DND-41 (cell line): ENCODE data around the gene DNER.
"Not testable (repeated sequence)": the region's sequence is repeated elsewhere in the genome, so short reads cannot be mapped to it uniquely, and the experiment has no call there.

Experiments
- ATAC-seq: fragments of 200-7000 bp; cut with Tn5 transposase; 3 replicates; pipeline ENCODE4 v1.9.1; 2021; ENCODE audit warnings: low read depth; ENCODE audit not compliant: insufficient read depth
- DNase-seq: peaks from one replicate; pipeline ENCODE4 v3.0.0-alpha.2; 2020
- H2AFZ ChIP-seq: 2 replicates; pipeline ENCODE4 v1.6.0; 2012; ENCODE audit warnings: low read depth, low read length
- H3K27ac ChIP-seq: 2 replicates; pipeline ENCODE4 v1.5.1; 2012; ENCODE audit warnings: low read length, inconsistent platforms
- H3K27me3 ChIP-seq: fragments of 200-600 bp; sonication (generic); 2 replicates; pipeline ENCODE4 v1.6.0; 2012; ENCODE audit warnings: low read length, mild to moderate bottlenecking, inconsistent platforms; ENCODE audit not compliant: insufficient read depth, poor library complexity
- H3K36me3 ChIP-seq: 2 replicates; pipeline ENCODE4 v1.5.1; 2012; ENCODE audit warnings: low read length, inconsistent platforms; ENCODE audit not compliant: insufficient read depth
- H3K4me1 ChIP-seq: 2 replicates; pipeline ENCODE4 v1.5.1; 2012; ENCODE audit warnings: mild to moderate bottlenecking, low read length; ENCODE audit not compliant: insufficient read depth
- H3K4me2 ChIP-seq: 2 replicates; pipeline ENCODE4 v1.6.0; 2012; ENCODE audit warnings: mild to moderate bottlenecking, moderate library complexity, low read length, inconsistent platforms; ENCODE audit not compliant: insufficient read depth
- H3K4me3 ChIP-seq, 2 experiments: fragments of 200-600 bp in 1 of 2; shearing (Covaris generic) in 1 of 2; 2 replicates each; pipeline ENCODE4 v1.5.1; 2012 to 2016; ENCODE audit warnings: inconsistent platforms in 2 of 2, low read length in 2 of 2, mild to moderate bottlenecking in 2 of 2, low read depth in 1 of 2, moderate library complexity in 1 of 2
- H3K79me2 ChIP-seq: 2 replicates; pipeline ENCODE4 v1.6.0; 2012; ENCODE audit warnings: low read length, inconsistent platforms; ENCODE audit not compliant: insufficient read depth
- H3K9ac ChIP-seq: 2 replicates; pipeline ENCODE4 v1.6.0; 2012; ENCODE audit warnings: low read depth, mild to moderate bottlenecking, inconsistent platforms, low read length, moderate library complexity
- H3K9me3 ChIP-seq: 2 replicates; pipeline ENCODE4 v1.5.1; 2012; ENCODE audit warnings: low read length, moderate library complexity, mild to moderate bottlenecking, inconsistent platforms; ENCODE audit not compliant: insufficient read depth, severe bottlenecking
- H4K20me1 ChIP-seq: 2 replicates; pipeline ENCODE4 v1.6.0; 2012; ENCODE audit warnings: low read length; ENCODE audit not compliant: insufficient read depth
- EZH2 ChIP-seq: IDR thresholded peaks from 3 replicates; pipeline ENCODE4 v1.6.1; 2012; ENCODE audit warnings: borderline replicate concordance, low read depth, mild to moderate bottlenecking, moderate library complexity, low read length, inconsistent platforms; ENCODE audit not compliant: severe bottlenecking
- TF ChIP-seq, protein P1 (sequence below): IDR thresholded peaks from 2 replicates; pipeline ENCODE4 v1.5.1; 2012; ENCODE audit warnings: borderline replicate concordance, low read length, moderate library complexity, mild to moderate bottlenecking; ENCODE audit not compliant: poor library complexity, severe bottlenecking; ENCODE audit errors: extremely low read depth

The DNER gene

DNA sequence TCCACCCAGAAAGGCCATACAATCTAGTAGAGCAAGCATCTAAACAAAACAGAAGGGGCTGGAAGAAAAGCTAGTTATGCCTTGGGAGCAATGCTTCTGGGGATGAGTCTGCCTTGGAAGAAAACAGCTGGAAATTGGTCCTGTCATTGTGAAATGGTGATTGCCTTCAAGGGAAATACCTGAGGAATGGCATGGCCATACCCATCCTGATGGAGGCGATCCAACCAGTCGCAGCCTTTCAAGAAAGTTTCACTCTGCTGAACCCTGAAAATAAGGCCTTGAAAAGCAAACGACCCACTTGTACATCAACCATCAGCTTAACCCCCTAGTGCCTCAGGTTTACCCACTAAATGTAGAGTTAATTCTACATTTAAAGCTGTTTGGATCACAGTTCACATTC lies 370.7 kb downstream of the DNER start:
- Histone ChIP-seq H3K79me2 (no peaks in the 10 kb centered on the region), H2AFZ (no peak overlapping the region), H3K36me3 (no peaks in the 10 kb centered on the region), H3K27ac (no peak overlapping the region), H3K27me3 (no peaks in the 10 kb centered on the region), H3K9ac (no peak overlapping the region), H3K4me3 (no peak overlapping the region), H3K4me1 (no peaks in the 10 kb centered on the region), H4K20me1 (no peaks in the 10 kb centered on the region), H3K9me3 (no peaks in the 10 kb centered on the region), H3K4me2 (no peak overlapping the region)
- DNase-seq (no peak), ATAC-seq (no peak)
- TF ChIP-seq EZH2, result no peak
- TF ChIP-seq, protein P1, sequence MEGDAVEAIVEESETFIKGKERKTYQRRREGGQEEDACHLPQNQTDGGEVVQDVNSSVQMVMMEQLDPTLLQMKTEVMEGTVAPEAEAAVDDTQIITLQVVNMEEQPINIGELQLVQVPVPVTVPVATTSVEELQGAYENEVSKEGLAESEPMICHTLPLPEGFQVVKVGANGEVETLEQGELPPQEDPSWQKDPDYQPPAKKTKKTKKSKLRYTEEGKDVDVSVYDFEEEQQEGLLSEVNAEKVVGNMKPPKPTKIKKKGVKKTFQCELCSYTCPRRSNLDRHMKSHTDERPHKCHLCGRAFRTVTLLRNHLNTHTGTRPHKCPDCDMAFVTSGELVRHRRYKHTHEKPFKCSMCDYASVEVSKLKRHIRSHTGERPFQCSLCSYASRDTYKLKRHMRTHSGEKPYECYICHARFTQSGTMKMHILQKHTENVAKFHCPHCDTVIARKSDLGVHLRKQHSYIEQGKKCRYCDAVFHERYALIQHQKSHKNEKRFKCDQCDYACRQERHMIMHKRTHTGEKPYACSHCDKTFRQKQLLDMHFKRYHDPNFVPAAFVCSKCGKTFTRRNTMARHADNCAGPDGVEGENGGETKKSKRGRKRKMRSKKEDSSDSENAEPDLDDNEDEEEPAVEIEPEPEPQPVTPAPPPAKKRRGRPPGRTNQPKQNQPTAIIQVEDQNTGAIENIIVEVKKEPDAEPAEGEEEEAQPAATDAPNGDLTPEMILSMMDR, result no peak

DNA sequence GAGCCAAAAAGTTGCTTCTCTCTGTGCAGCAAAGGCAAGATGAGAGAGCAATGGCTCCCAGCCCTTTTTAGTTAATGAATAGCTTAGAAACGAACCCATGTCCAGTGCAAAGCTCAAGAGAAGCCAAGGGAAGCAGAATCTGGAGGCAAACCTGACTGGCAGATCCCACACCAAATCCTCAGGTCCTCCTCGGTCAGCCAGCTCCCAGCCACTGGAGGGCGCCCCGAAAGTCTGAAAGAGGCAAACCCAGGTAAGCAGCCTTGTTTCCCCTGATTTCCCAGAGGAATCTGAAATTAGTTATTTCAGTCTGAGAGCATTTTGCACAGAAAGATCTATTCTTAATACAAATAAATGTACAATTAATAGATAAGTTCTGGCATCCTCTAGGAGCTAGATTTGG lies 372.0 kb downstream of the DNER start:
- TF ChIP-seq, protein P1, result peak; percentile 42
- no peak for TF ChIP-seq EZH2
- Histone ChIP-seq H3K4me3 (no peak overlapping the region), H3K9me3 (no peaks in the 10 kb centered on the region), H4K20me1 (no peaks in the 10 kb centered on the region), H3K27me3 (no peaks in the 10 kb centered on the region), H3K4me2 (no peak overlapping the region), H3K27ac (no peak overlapping the region), H3K79me2 (no peaks in the 10 kb centered on the region), H3K4me1 (no peaks in the 10 kb centered on the region), H2AFZ (no peak overlapping the region), H3K36me3 (no peaks in the 10 kb centered on the region), H3K9ac (no peak overlapping the region)
- ATAC-seq (no peak), DNase-seq (no peak)

- Histone ChIP-seq H3K4me3 (no peak overlapping the region), H3K79me2 (no peaks in the 10 kb centered on the region), H3K27ac (no peak overlapping the region), H3K27me3 (no peaks in the 10 kb centered on the region), H4K20me1 (no peaks in the 10 kb centered on the region), H3K9ac (no peak overlapping the region), H3K36me3 (no peaks in the 10 kb centered on the region), H2AFZ (no peak overlapping the region), H3K9me3 (no peaks in the 10 kb centered on the region), H3K4me2 (no peak overlapping the region), H3K4me1 (no peaks in the 10 kb centered on the region)
- no peak for DNase-seq
- ATAC-seq, result no peak
- TF ChIP-seq, protein P1, result no peak
- no peak for TF ChIP-seq EZH2
Observed at GRCh38 chr2:229340086-229340760, 374.1 kb downstream of the DNER start.

DNA sequence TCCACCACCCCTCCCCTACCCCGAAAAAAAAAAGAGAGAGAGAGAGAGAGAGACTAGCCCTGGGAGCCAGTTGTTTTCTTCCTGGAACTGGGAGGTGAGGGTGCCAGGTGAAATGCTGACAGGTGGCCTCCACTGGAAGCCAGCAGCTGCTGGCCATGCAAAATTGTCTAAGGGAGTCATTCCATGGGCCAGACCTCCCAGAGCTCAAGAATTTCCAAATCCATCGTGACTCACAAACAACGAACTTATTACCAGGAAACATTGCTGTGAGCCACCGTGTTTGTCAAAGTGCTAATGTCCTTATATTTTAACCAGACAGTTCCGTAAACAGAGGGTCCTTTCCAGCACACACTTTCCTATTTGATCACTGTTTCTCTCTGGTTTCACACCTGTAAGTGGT lies 374.7 kb downstream of the DNER start:
- DNase-seq (no peak), ATAC-seq (no peak)
- no peaks in the 10 kb centered on the region for H4K20me1 ChIP-seq
- H3K4me2 ChIP-seq, result no peak overlapping the region
- H3K4me1 ChIP-seq, result no peaks in the 10 kb centered on the region
- no peak overlapping the region for H3K4me3 ChIP-seq
- TF ChIP-seq EZH2, result no peak
- TF ChIP-seq, protein P1, result no peak
- no peak overlapping the region for H2AFZ ChIP-seq
- H3K27me3 ChIP-seq, result no peaks in the 10 kb centered on the region
- no peak overlapping the region for H3K9ac ChIP-seq
- H3K27ac ChIP-seq, result no peak overlapping the region
- no peaks in the 10 kb centered on the region for H3K9me3 ChIP-seq
- H3K36me3 ChIP-seq, result no peaks in the 10 kb centered on the region
- no peaks in the 10 kb centered on the region for H3K79me2 ChIP-seq

GRCh38 chr2:229339171-229339570 lies 375.2 kb downstream of the DNER start:
- H3K36me3 ChIP-seq, H3K4me3 ChIP-seq, H3K27ac ChIP-seq, H3K9ac ChIP-seq, DNase-seq, H4K20me1 ChIP-seq, H3K9me3 ChIP-seq, ATAC-seq, H3K79me2 ChIP-seq, H2AFZ ChIP-seq, H3K4me1 ChIP-seq, H3K4me2 ChIP-seq, H3K27me3 ChIP-seq: not testable (repeated sequence)
